Smooth muscle cell (in vitro differentiated cells): ENCODE measurements around the gene PTPN4. TPM values are rescaled to one million over a fixed set of nuclear protein-coding genes. Genes with fewer than 3 reads are reported as not detected.

ENCODE experiments used
- DNase-seq: peaks from one replicate; lab custom pipeline; 2025; ENCODE audit not compliant: unreplicated experiment; lab: John Stamatoyannopoulos, UW
- H2AFZ ChIP-seq: fragments of 200-600 bp; sonication (generic); 2 replicates; pipeline ENCODE4 v1.6.0; 2016; ENCODE audit warnings: antibody characterized with exemption, low read depth, mild to moderate bottlenecking
- H3F3A ChIP-seq: fragments of 200-600 bp; sonication (generic); 2 replicates; pipeline ENCODE4 v1.6.0; 2017; ENCODE audit warnings: antibody characterized with exemption, low read depth
- H3K27ac ChIP-seq: fragments of 200-600 bp; sonication (generic); 2 replicates; pipeline ENCODE4 v1.5.1; 2016; ENCODE audit warnings: low read depth, mild to moderate bottlenecking
- H3K27me3 ChIP-seq: fragments of 200-600 bp; sonication (generic); 2 replicates; pipeline ENCODE4 v1.6.1; 2016; ENCODE audit warnings: low read depth, mild to moderate bottlenecking
- H3K36me3 ChIP-seq: fragments of 200-600 bp; sonication (generic); 2 replicates; pipeline ENCODE4 v1.5.1; 2016; ENCODE audit warnings: low read depth
- H3K4me1 ChIP-seq: fragments of 200-600 bp; sonication (generic); 2 replicates; pipeline ENCODE4 v1.5.1; 2016; ENCODE audit warnings: low read depth
- H3K4me2 ChIP-seq: fragments of 200-600 bp; sonication (generic); 2 replicates; pipeline ENCODE4 v1.6.0; 2016; ENCODE audit warnings: mild to moderate bottlenecking
- H3K4me3 ChIP-seq: fragments of 200-600 bp; sonication (generic); 2 replicates; pipeline ENCODE4 v1.5.1; 2016; ENCODE audit warnings: mild to moderate bottlenecking
- H3K79me2 ChIP-seq: fragments of 200-600 bp; sonication (generic); 2 replicates; pipeline ENCODE4 v1.6.0; 2016; ENCODE audit warnings: low read depth, mild to moderate bottlenecking
- H3K9ac ChIP-seq: fragments of 200-600 bp; sonication (generic); 2 replicates; pipeline ENCODE4 v1.6.0; 2016; ENCODE audit warnings: low read depth
- H3K9me3 ChIP-seq: fragments of 200-600 bp; sonication (generic); replicated peaks from 2 replicates; pipeline ENCODE4 v1.5.1; 2016; ENCODE audit warnings: low read depth
- H4K20me1 ChIP-seq: fragments of 200-600 bp; sonication (generic); 2 replicates; pipeline ENCODE4 v1.6.0; 2016; ENCODE audit warnings: low read depth
- CTCF ChIP-seq: fragments of 200-600 bp; sonication (generic); IDR thresholded peaks from 2 replicates; pipeline ENCODE4 v1.5.1; 2017; ENCODE audit warnings: borderline replicate concordance, mild to moderate bottlenecking, antibody characterized with exemption; ENCODE audit not compliant: insufficient read depth, poor library complexity, severe bottlenecking
- WGBS: methylation state at CpG from one replicate; pipeline ENCODE4 v1.1.7; 2016; ENCODE audit warnings: low lambda C conversion rate; 5-methylcytosine and 5-hydroxymethylcytosine counted together
- polyA plus RNA-seq: library from polyadenylated mRNA; unstranded; fragments of >200 nt; fragmentation: Nextera tagmentation; extraction: Ambion mirVana; gene quantifications from 2 replicates; pipeline ENCODE4 v1.2.1, GENCODE V29; 2016
- total RNA-seq: library from RNA; depleted of rRNA; stranded (reverse); fragments of >200 nt; gene quantifications from 2 replicates; pipeline ENCODE4 v1.2.3, GENCODE V29; 2014

PTPN4 gene
- total and polyA plus RNA-seq, 2 experiments from 2014 or later, result 9.7 to 26.2 TPM

- Histone ChIP-seq H3K4me2 (peak overlapping the region; percentile 25), H3F3A (no peaks in the 10 kb centered on the region), H4K20me1 (peaks cover 12% of the 10 kb centered on the region), H3K4me3 (no peak overlapping the region), H3K4me1 (no peaks in the 10 kb centered on the region), H3K9me3 (no peaks in the 10 kb centered on the region), H3K27ac (peak overlapping the region; percentile 33), H2AFZ (no peak overlapping the region), H3K79me2 (peaks cover 6% of the 10 kb centered on the region), H3K36me3 (peaks cover 4% of the 10 kb centered on the region), H3K9ac (no peak overlapping the region), H3K27me3 (no peaks in the 10 kb centered on the region)
- DNase-seq, result no peak
- TF ChIP-seq CTCF, result no peak
- 91% methylated on average over 6 of the region's 6 CpGs for WGBS
Observed at GRCh38 chr2:119819846-119820245, 60.1 kb downstream of the PTPN4 start.

GRCh38 chr2:119820275-119820674, 60.6 kb downstream of the PTPN4 start:
- no peak for TF ChIP-seq CTCF
- DNase-seq, result no peak
- peak overlapping the region; percentile 33 for H3K27ac ChIP-seq

GRCh38 chr2:119821266-119821665, 61.5 kb downstream of the PTPN4 start:
- WGBS, result 100% methylated on average over 2 of the region's 2 CpGs

More at GRCh38 chr2:119820275-119820674, 60.6 kb downstream of the PTPN4 start:
- Histone ChIP-seq H3K36me3 (no peaks in the 10 kb centered on the region), H2AFZ (no peak overlapping the region), H3K4me3 (no peak overlapping the region), H3K27me3 (no peaks in the 10 kb centered on the region), H3F3A (no peaks in the 10 kb centered on the region), H4K20me1 (peaks cover 12% of the 10 kb centered on the region), H3K79me2 (peaks cover 5% of the 10 kb centered on the region), H3K9me3 (no peaks in the 10 kb centered on the region), H3K9ac (no peak overlapping the region), H3K4me2 (peak overlapping the region; percentile 25), H3K4me1 (no peaks in the 10 kb centered on the region)

More at GRCh38 chr2:119821266-119821665, 61.5 kb downstream of the PTPN4 start:
- H3K9me3 ChIP-seq, result no peaks in the 10 kb centered on the region
- no peak for DNase-seq
- no peak overlapping the region for H3K9ac ChIP-seq
- no peak overlapping the region for H2AFZ ChIP-seq
- H3K4me3 ChIP-seq, result no peak overlapping the region
- peaks cover 12% of the 10 kb centered on the region for H4K20me1 ChIP-seq
- no peaks in the 10 kb centered on the region for H3K4me1 ChIP-seq
- H3K27ac ChIP-seq, result no peak overlapping the region
- no peaks in the 10 kb centered on the region for H3F3A ChIP-seq
- no peaks in the 10 kb centered on the region for H3K36me3 ChIP-seq
- H3K79me2 ChIP-seq, result no peaks in the 10 kb centered on the region
- H3K4me2 ChIP-seq, result no peak overlapping the region
- no peak for TF ChIP-seq CTCF
- H3K27me3 ChIP-seq, result no peaks in the 10 kb centered on the region
